Central memory CD8-positive, alpha-beta T cell (primary cell): ENCODE results near the gene RAD18.

Source experiments
- ATAC-seq: fragments of 150-1000 bp; cut with Tn5 transposase; replicated peaks from 2 replicates; pipeline ENCODE4 v1.10.0; 2022; ENCODE audit warnings: mild to moderate bottlenecking, moderate FRiP score, moderate number of reproducible peaks; ENCODE audit not compliant: poor library complexity, severe bottlenecking; ENCODE audit errors: extremely low read depth
- DNase-seq, 2 donors: peaks; one replicate each; pipeline ENCODE4 v3.0.0; 2021; ENCODE audit warnings: low spot score in 2 of 2
- H3K27ac Mint-ChIP-seq: one replicate; pipeline ENCODE4 v1.8.0; 2022; ENCODE audit warnings: low read depth, mild to moderate bottlenecking, moderate library complexity, mixed read lengths
- H3K27me3 Mint-ChIP-seq: one replicate; pipeline ENCODE4 v1.8.0; 2022; ENCODE audit warnings: mixed read lengths
- H3K36me3 Mint-ChIP-seq: one replicate; pipeline ENCODE4 v1.8.0; 2022; ENCODE audit warnings: mild to moderate bottlenecking, moderate library complexity, mixed read lengths; ENCODE audit not compliant: insufficient read depth
- H3K4me1 Mint-ChIP-seq: one replicate; pipeline ENCODE4 v1.8.0; 2022; ENCODE audit warnings: mixed read lengths
- H3K4me3 Mint-ChIP-seq: one replicate; pipeline ENCODE4 v1.8.0; 2022; ENCODE audit warnings: mild to moderate bottlenecking, moderate library complexity, mixed read lengths
- H3K9me3 Mint-ChIP-seq: one replicate; pipeline ENCODE4 v1.8.0; 2022; ENCODE audit warnings: mixed read lengths

Gene RAD18

DNA sequence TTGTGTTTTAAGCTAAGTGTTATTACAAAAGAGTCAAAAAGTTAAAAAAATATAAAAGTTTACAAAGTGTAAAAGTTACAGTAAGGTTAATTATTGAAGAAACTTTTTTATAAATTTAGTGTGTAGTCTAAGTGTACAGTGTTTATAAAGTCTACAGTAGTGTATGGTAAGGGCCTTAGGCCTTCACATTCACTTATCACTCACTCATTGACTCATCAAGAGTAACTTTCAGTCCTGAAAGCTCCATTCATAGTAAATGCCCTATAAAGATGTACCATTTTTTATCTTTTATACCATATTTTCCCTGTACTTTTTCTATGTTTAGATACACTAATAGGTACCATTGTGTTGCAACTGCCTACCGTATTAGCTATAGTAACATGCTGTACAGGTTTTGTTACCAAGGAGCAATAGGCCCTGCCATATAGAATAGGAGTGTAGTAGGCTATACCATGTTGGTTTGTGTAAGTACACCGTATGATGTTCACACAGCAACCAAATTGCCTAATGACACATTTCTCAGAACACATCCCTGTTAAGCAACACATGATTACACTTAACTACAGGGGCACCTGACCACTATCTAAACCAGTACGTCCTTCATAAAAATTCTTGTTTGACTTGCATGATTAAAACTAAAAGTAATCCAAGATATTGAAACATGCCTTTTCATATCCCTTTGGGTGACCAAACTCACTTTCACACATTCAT lies 17.2 kb downstream of the RAD18 start:
- peaks cover 17% of the 10 kb centered on the region for H3K36me3 Mint-ChIP-seq
- ATAC-seq = no peak

GRCh38 chr3:8942746-8943488 lies 20.4 kb downstream of the RAD18 start:
- Mint-ChIP-seq H3K9me3 (peaks cover 18% of the 10 kb centered on the region), H3K4me1 (no peaks in the 10 kb centered on the region), H3K27me3 (no peaks in the 10 kb centered on the region), H3K36me3 (peaks cover 17% of the 10 kb centered on the region), H3K4me3 (no peak overlapping the region), H3K27ac (no peak overlapping the region)
- no peak for ATAC-seq
- no peak for DNase-seq

More for the DNA sequence above, 17.2 kb downstream of the RAD18 start:
- H3K4me1 Mint-ChIP-seq = no peaks in the 10 kb centered on the region
- no peak overlapping the region for H3K4me3 Mint-ChIP-seq
- H3K27ac Mint-ChIP-seq = no peak overlapping the region
- DNase-seq = no peak
- H3K27me3 Mint-ChIP-seq = no peaks in the 10 kb centered on the region
- peaks cover 18% of the 10 kb centered on the region for H3K9me3 Mint-ChIP-seq

DNA sequence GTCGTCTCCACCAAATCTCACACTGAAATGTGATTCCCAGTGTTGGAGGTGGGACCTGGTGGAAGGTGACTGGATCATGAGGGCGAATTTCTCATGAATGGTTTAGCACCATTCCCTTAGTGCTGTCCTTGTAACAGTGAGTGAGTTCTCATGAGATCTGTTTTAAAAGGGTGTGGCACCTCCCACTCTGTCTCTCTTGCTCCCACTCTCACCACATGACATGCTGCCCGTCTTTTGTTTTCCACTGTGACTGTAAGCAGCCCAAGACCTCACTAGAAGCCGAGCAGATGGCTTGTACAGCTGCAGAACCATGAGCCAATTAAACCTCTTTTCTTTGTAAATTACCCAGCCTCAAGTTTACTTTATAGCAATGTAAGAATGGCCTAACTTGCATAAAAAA lies 21.2 kb downstream of the RAD18 start:
- no peaks in the 10 kb centered on the region for H3K27me3 Mint-ChIP-seq
- no peak for ATAC-seq
- peaks cover 14% of the 10 kb centered on the region for H3K36me3 Mint-ChIP-seq

DNA sequence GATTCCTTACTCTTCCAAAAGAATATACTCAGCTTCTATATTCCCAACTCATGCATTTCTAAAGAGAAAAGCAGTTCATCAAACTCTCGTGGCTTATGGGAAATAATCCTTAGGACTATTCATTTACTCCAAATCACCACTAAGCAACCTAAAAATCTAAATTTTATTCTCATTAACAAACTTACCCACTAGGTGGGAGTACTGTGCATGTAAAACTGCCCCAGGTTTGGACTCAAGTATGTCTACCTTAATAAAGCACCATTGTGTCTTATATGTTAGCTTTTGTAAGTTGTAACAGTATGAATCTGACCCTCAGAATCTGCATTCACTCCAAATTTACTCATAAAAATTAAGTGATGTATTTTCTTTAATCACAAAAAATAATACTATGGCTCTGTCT lies 25.3 kb downstream of the RAD18 start:
- no peak for ATAC-seq
- Mint-ChIP-seq H3K4me3 (no peak overlapping the region), H3K4me1 (no peaks in the 10 kb centered on the region), H3K9me3 (peaks cover 5% of the 10 kb centered on the region), H3K27ac (no peak overlapping the region), H3K27me3 (no peaks in the 10 kb centered on the region), H3K36me3 (peaks cover 15% of the 10 kb centered on the region)
- DNase-seq = no peak

More for the DNA sequence above, 21.2 kb downstream of the RAD18 start:
- Mint-ChIP-seq H3K9me3 (peaks cover 18% of the 10 kb centered on the region), H3K4me3 (no peak overlapping the region), H3K4me1 (no peaks in the 10 kb centered on the region), H3K27ac (no peak overlapping the region)
- no peak for DNase-seq

DNA sequence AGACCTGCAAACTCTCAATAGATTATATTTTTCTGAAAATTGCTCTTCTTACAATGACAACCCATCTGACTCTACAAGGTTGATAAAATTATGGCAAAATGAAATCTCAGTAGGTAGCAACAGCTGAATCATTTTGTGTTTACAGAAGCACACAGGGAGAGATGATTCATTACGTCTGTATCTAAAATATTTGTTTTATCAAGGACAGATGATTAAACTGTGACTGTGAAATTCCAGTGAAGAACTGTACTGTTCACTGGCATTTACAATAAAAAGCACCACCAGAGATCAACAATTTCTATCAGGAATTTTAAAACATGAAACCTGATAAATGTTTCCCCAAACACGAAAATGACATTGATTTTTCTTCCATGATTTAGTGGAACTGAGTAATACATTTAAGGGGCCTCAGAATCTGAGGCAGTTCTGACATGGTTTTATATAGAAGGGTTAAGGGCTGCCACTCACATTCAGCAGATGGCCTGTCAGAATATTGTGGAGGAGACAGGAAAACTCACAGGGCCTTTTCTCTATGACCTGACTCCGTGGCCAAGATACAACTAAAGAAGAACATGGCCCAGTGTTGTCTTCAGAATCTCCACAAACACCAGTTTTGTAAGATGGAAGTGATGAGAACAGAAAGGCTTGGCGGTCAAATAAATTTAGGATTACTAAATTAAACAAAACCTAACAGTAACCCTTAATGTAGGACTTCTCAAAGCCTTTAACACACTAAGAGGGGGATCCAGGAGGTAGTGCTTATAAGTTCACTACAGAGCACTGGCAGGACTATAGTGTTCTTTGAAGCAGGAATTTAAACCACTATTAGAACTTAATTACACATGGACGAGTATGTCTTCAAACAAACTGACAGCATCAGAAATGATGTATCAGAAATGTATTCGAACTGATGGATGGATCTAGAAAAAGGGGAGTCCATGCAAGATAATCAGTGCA lies 25.9 kb downstream of the RAD18 start:
- H3K36me3 Mint-ChIP-seq = peaks cover 11% of the 10 kb centered on the region
- H3K4me1 Mint-ChIP-seq = no peaks in the 10 kb centered on the region
- H3K4me3 Mint-ChIP-seq = no peak overlapping the region
- H3K27me3 Mint-ChIP-seq = no peaks in the 10 kb centered on the region
- no peaks in the 10 kb centered on the region for H3K9me3 Mint-ChIP-seq
- DNase-seq (no peak), ATAC-seq (no peak)
- H3K27ac Mint-ChIP-seq = no peak overlapping the region

GRCh38 chr3:8932507-8932906 lies 30.8 kb downstream of the RAD18 start:
- Mint-ChIP-seq H3K27me3 (no peaks in the 10 kb centered on the region), H3K9me3 (no peaks in the 10 kb centered on the region), H3K4me1 (no peaks in the 10 kb centered on the region), H3K27ac (no peak overlapping the region), H3K4me3 (no peak overlapping the region), H3K36me3 (peaks cover 8% of the 10 kb centered on the region)
- ATAC-seq (no peak), DNase-seq (no peak)

GRCh38 chr3:8931342-8931741 lies 31.9 kb downstream of the RAD18 start:
- Mint-ChIP-seq H3K27me3 (no peaks in the 10 kb centered on the region), H3K4me1 (no peaks in the 10 kb centered on the region), H3K9me3 (no peaks in the 10 kb centered on the region), H3K4me3 (no peak overlapping the region), H3K27ac (no peak overlapping the region), H3K36me3 (peaks cover 8% of the 10 kb centered on the region)
- DNase-seq (no peak), ATAC-seq (no peak)

DNA sequence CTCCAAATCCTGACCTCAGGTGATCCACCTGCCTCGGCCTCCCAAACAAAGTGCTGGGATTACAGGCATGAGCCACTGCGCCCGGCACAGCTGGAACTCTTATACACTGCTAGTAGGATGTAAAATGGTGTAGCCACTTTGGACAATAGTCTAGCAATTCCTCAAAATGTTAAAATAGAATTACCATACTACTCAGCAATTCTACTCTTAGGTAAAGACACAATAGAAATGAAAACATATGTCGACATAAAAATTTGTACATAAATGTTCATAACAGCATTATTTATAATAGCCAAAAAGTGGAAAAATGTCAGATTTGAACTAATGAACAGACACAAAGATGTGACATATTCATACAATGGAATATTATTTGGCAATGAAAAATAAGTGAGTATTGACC lies 33.4 kb downstream of the RAD18 start:
- no peak for DNase-seq
- Mint-ChIP-seq H3K36me3 (peaks cover 2% of the 10 kb centered on the region), H3K4me1 (no peaks in the 10 kb centered on the region), H3K4me3 (no peak overlapping the region), H3K27me3 (no peaks in the 10 kb centered on the region), H3K9me3 (no peaks in the 10 kb centered on the region), H3K27ac (no peak overlapping the region)
- no peak for ATAC-seq

DNA sequence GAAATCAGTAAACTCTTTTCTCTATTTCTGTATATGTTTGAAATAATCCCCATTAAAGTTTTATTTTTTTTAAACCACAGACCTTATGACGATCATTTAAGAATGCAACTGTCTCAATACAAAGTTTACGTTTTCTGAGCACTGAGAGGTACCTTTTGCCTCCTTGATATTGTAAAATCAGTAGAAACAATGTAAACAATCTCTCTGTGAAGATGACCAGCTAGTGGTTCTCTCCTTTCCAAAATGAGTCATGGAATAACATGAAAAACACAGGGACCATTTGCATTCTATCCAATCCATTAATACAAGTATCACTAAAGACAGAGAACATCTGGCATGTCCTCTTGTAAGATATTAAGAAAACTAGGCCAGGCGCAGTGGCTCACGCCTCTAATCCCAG lies 48.8 kb downstream of the RAD18 start:
- Mint-ChIP-seq H3K27ac (no peak overlapping the region), H3K36me3 (peaks cover 6% of the 10 kb centered on the region), H3K9me3 (no peaks in the 10 kb centered on the region), H3K27me3 (no peaks in the 10 kb centered on the region), H3K4me3 (no peak overlapping the region), H3K4me1 (no peaks in the 10 kb centered on the region)
- DNase-seq (no peak), ATAC-seq (no peak)

- peaks cover 6% of the 10 kb centered on the region for H3K36me3 Mint-ChIP-seq
These were observed 51.5 kb downstream of the RAD18 start for GRCh38 chr3:8911781-8912180.

DNA sequence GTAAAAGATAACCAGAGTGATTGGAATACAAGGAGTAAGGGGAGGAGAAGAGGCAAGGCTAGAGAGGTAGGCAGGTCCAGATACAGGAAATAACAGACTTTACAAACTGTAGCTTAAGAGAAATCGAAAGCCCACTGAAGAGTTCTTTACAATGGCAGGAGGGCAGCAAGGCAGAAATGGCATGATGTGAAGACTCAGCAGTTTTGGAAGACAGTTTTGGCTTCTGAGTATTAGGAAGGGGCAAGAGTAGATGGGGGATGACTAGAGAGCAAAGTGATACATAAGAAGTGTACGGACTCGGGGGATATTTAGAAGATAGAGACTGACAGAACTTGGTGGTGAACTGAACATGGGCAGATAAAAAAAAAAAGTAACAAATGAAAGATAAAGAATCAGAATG lies 54.1 kb downstream of the RAD18 start:
- H3K4me1 Mint-ChIP-seq = no peaks in the 10 kb centered on the region
- no peaks in the 10 kb centered on the region for H3K9me3 Mint-ChIP-seq
- peaks cover 8% of the 10 kb centered on the region for H3K36me3 Mint-ChIP-seq
- no peak overlapping the region for H3K4me3 Mint-ChIP-seq
- ATAC-seq (no peak), DNase-seq (no peak)
- H3K27ac Mint-ChIP-seq = no peak overlapping the region
- H3K27me3 Mint-ChIP-seq = no peaks in the 10 kb centered on the region

More at GRCh38 chr3:8911781-8912180, 51.5 kb downstream of the RAD18 start:
- H3K27me3 Mint-ChIP-seq = no peaks in the 10 kb centered on the region
- H3K4me3 Mint-ChIP-seq = no peak overlapping the region
- ATAC-seq (no peak), DNase-seq (no peak)
- no peaks in the 10 kb centered on the region for H3K9me3 Mint-ChIP-seq
- H3K27ac Mint-ChIP-seq = no peak overlapping the region
- no peaks in the 10 kb centered on the region for H3K4me1 Mint-ChIP-seq

- DNase-seq (no peak), ATAC-seq (no peak)
- no peaks in the 10 kb centered on the region for H3K9me3 Mint-ChIP-seq
- no peaks in the 10 kb centered on the region for H3K27me3 Mint-ChIP-seq
- H3K36me3 Mint-ChIP-seq = peaks cover 13% of the 10 kb centered on the region
- no peak overlapping the region for H3K27ac Mint-ChIP-seq
- H3K4me1 Mint-ChIP-seq = no peaks in the 10 kb centered on the region
- H3K4me3 Mint-ChIP-seq = no peak overlapping the region
These were observed 60.1 kb downstream of the RAD18 start for GRCh38 chr3:8903191-8903590.
